Measurements from ENCODE around the gene SLC35A3.
"Not testable (repeated sequence)": the region's sequence is repeated elsewhere in the genome, so short reads cannot be mapped to it uniquely, and the experiment has no call there.

SLC35A3 gene

GRCh38 chr1:99975529-99975928 is 5.7 kb downstream of the SLC35A3 start:
- no peak for DNase-seq

DNA sequence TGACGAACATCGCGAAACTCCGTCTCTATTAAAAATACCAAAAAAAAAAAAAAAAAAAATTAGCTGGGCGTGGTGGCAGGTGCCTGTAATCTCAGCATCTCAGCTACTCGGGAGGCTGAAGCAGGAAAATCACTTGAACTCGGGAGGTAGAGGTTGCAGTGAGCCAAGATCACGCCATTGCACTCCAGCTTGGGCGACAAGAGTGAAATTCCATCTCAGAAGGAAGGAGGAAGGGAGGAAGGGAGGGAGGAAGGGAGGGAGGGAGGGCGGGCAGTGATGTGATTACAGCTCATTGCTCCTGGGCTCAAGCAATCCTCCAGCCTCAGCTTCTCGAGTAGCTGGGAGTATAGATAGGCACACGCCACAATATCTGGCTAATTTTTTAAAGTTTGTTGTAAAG is 7.5 kb downstream of the SLC35A3 start:
- not testable (repeated sequence) for DNase-seq

- DNase-seq = no peak
Observed at GRCh38 chr1:99978218-99978617, 8.4 kb downstream of the SLC35A3 start.

DNA sequence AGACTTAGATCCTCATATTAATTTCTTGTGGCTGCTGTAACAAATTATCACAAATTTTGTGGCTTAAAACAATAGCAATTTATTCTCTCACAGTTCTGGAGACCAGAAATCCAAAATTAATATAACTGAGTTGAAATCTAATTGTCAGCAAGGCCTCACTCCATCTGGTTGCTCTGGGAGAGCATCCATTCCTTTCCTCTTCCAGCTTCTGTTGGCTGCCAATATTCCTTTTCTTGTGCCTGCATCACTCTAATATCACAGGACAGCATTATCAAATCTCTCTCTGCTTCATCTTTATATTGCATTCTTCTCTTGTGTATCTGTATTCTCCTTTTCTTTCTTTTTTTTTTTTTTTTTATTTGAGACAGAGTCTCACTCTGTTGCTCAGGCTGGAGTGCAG is 9.3 kb downstream of the SLC35A3 start:
- DNase-seq = no peak

DNA sequence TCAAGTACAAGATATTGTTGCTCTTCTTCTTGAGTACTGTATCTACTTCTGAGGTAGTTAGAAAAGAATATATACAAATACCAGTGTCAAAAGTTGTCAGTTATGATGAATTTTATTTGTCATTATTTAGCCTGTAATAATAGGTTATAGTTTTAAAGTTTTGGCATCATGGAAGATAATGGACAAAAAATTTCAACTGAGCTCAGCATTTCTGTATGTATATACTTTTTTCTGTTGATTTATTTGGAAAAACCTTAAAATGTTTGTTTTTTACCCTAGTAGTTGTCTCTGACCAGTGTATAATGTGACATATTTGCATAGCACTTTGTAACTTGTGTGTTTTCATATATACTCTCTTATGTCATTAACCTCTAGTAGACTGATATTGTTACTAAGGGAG is 11.1 kb downstream of the SLC35A3 start:
- no peak for DNase-seq

GRCh38 chr1:99986656-99987225 is 16.9 kb downstream of the SLC35A3 start:
- DNase-seq = no peak

- no peak for DNase-seq
Observed at GRCh38 chr1:99988210-99988765, 18.5 kb downstream of the SLC35A3 start.

- no peak for DNase-seq
Observed at GRCh38 chr1:99992044-99992722, 22.4 kb downstream of the SLC35A3 start.

DNA sequence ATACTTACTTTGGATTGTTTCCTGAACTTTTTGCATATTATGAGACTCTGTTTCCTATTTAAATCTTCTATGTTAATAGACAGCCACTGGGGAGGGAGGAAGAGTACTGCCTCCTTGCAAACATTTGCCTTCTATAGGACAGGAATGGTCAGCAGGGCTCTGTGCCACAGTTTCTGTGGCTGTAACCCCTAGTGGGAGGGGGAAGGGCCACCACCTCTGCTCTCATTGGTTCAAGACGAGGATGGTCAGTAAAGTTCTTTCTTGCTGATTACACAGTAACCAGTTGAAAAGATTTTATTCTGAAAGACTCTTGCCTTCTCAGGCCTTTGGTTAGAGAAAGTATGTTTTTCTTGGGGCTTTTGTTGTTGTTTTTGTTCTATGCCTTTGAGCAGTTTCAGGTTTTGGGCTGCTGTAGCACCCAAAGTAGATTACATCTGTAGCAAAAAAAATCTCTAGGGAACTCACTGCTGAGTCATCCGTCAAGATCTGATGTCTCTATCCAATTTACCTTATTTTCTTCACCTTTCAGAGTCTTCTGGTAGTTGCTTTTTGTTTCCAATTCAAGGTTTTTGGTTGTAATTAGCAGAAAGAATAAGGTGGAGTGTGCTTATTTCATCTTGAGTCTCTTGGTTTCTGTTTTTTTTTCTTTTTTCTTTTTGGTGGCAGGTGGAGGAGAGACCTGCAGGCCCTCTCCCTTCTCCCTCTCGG is 23.1 kb downstream of the SLC35A3 start:
- no peak for DNase-seq

DNA sequence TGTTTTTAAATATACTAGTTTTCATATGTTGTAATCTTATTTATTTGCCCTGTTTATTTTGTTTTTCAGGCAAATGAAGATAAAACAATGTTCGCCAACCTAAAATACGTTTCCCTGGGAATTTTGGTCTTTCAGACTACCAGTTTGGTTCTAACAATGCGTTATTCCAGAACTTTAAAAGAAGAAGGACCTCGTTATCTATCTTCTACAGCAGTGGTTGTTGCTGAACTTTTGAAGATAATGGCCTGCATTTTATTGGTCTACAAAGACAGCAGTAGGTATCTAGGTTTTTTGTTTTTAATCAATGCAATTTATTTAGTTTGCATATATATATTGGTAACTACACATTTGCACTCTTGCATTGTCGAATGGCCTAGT is 23.7 kb downstream of the SLC35A3 start:
- DNase-seq = no peak

GRCh38 chr1:99994496-99994895 is 24.7 kb downstream of the SLC35A3 start:
- no peak for DNase-seq

DNA sequence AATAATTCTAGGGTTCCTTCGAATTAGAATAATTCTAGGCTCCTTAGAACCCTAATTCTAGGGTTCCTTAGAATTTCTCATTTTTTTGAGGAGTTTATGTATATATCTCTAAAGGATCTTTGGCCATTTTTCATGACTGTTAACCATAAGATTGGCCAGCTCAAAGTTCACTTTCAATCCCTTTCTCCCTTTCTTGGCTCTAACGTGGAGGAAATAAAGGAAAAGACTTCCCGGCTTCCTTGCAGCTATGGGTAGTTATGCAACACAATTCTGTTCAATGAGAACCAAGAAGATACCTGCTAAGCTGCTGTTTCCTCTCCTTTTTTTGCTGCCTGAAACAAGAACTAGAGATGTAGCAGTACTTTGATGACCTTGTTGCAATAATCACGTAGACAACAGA is 27.2 kb downstream of the SLC35A3 start:
- no peak for DNase-seq

GRCh38 chr1:100001462-100001861 is 31.7 kb downstream of the SLC35A3 start:
- DNase-seq = no peak

DNA sequence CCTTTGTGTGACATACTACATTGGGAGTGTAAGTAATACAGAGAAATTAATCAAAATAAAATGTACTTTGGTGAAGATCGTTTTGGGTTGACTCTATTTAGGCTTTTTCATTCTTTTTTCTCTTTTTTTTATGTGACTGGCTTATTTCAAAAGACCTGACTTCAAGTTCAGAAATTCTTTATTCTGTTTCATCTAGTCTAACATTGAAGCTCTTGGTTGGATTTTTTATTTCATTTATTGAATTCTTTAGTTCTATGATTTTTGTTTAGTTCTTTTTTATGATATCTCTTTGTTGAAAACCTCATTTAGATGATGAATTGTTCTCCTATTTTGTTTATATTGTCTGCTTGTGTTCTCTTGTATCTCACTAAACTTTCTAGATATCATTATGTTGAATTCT is 35.6 kb downstream of the SLC35A3 start:
- no peak for DNase-seq

GRCh38 chr1:100006688-100007087 is 36.9 kb downstream of the SLC35A3 start:
- DNase-seq = no peak

GRCh38 chr1:100009458-100009857 is 39.7 kb downstream of the SLC35A3 start:
- DNase-seq = no peak

DNA sequence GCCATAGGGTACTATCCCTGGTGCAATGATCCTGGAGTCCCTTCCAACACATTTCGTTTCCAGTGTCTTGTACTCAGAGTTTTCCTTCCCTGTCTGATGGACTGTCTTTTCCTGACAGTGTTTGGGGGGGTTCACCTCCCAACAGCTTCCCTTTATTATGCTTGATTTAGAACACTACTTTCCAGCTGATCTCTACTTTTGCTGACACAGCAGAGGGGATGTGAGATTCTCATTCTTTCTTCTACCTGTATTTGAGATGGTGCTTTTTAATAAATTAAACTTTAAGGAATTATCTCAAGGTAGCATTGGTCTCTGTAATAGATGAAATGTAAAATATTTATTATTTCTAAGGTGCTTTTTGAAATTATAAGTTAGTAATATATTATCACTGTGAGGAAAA is 41.0 kb downstream of the SLC35A3 start:
- DNase-seq = no peak

DNA sequence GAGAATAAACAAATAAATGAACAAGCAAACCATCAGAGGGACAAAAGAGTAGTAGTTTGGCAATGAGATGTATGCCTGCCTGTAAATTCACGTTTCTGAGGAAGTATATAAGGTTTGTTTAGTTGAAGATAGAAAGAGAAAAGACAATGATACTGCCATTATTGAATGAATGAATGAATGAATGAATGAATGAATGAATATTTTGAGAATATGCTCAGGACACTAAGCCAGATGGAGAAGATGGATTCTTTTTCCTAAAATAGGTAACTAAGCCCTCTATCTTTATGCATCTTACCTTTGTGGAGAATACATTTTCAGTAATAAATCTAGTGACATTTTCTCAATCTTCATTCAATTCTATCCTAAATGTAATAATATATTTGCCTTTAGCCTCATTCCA is 49.4 kb downstream of the SLC35A3 start:
- DNase-seq = no peak

DNA sequence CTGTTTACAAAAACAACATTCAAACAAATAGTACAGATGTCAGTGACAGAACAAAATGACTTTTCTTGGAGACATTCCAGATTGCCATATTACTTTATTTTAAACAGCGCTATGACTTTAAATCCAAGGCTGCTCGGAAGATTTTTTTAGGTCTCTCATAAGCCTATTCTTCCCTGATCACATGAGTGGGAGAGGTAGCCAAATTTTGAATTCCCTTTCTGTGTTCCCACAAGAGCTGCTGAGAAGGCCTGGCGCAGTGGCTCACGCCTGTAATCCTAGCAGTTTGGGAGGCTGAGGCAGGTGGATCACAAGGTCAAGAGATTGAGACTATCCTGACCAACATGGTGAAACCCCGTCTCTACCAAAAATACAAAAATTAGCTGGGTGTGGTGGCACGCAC is 53.7 kb downstream of the SLC35A3 start:
- DNase-seq = no peak

GRCh38 chr1:100027212-100027611 is 57.4 kb downstream of the SLC35A3 start:
- DNase-seq = no peak

DNA sequence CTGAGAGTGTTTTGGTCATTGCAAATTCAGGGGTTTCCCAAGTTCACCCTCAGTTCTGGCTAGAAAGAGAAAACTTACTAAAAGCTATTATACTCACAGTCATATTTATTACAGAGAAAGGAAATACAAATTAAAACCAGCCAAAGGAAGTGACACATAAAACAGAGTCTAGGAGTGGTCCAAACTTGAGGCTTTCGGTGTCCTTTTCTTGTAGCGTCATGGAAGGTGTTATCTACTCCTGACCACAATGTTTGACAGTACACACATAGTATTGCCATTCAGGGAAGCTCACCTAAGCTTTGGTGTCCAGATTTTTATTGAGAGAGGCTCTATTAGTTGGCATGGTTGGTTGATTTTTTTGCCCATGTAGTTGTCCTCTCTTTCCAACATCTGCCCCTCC is 59.0 kb downstream of the SLC35A3 start:
- DNase-seq = no peak

DNA sequence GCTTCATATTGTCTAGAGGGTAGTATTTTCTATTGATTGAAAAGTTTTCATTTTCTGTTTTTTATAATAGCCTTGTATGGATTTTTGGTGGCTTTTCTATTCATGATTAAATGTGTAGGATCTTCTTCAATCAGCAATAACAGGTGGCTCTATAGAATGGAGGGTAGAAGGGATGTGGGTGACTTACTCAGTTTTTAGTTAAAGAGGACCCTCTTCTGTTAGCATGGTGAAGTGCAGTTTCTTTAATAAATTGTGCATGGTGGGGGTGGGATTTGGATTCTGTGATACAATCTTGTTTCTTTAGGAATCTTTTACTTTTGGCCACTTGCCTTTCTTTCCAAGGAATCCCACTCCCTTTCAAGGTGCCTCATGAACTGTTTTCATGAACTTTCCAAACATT is 64.7 kb downstream of the SLC35A3 start:
- peak; percentile 19 for DNase-seq

- no peak for DNase-seq
Observed at GRCh38 chr1:100035214-100035613, 65.4 kb downstream of the SLC35A3 start.

Data from NCI-H2029 treated with DMSO at 0.1 percent for 48 hours (cell line).